GM19324 (cell line): Measurements from ENCODE around the gene RNASET2.
"Not testable (repeated sequence)": the region's sequence is repeated elsewhere in the genome, so short reads cannot be mapped to it uniquely, and the experiment has no call there.

ENCODE experiments used
- ATAC-seq: cut with Tn5 transposase; IDR thresholded peaks from one replicate; pipeline ENCODE4 v1.9.1; 2021; ENCODE audit warnings: mild to moderate bottlenecking, moderate library complexity; ENCODE audit not compliant: unreplicated experiment, low FRiP score

The RNASET2 gene

GRCh38 chr6:166949528-166950442, 6.6 kb downstream of the RNASET2 start:
- ATAC-seq, result peak; percentile 15

DNA sequence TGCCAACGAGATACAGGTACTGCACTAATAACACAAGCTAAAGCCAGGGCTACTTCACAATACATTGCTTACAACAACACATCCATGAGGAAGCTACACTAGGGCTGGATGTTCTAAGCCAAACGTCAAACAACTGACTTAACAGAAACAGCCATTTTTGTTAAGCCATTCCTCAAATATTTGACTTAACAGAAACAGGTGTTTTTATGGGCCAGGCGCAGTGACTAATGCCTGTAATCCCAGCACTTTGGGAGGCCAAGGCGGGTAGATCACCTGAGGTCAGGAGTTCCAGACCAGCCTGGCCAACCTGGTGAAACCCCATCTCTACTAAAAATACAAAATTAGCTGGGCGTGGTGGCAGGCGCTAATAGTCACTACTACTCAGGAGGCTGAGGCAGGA, 7.6 kb downstream of the RNASET2 start:
- not testable (repeated sequence) for ATAC-seq

- no peak for ATAC-seq
Observed at GRCh38 chr6:166947251-166947650, 9.1 kb downstream of the RNASET2 start.

DNA sequence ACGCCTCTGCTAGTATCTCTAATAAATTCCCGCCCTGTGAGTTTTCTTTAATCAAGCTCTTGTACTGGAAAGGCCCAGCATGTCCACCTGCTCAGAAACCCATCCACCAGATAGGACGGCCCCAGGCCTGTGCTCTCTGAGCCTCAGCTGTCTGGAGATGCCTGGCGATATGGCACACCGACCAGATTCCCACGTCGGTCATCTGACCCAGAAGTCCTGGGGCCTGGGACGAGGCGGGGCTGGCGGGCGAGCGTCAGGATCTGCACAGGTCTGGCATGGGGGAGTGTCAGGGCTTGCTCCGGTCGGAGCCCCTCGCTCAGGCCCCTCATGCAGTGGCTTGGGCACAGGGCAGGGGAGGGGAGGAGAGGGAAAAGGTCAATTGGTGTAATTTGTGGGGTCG, 10.2 kb downstream of the RNASET2 start:
- ATAC-seq, result no peak

GRCh38 chr6:166944666-166945256, 11.6 kb downstream of the RNASET2 start:
- ATAC-seq, result no peak

GRCh38 chr6:166942393-166943168, 13.8 kb downstream of the RNASET2 start:
- ATAC-seq, result no peak

GRCh38 chr6:166940643-166941068, 15.7 kb downstream of the RNASET2 start:
- ATAC-seq, result no peak

- ATAC-seq, result no peak
Observed at GRCh38 chr6:166939894-166940293, 16.5 kb downstream of the RNASET2 start.

GRCh38 chr6:166939345-166939744, 17.0 kb downstream of the RNASET2 start:
- ATAC-seq, result no peak

DNA sequence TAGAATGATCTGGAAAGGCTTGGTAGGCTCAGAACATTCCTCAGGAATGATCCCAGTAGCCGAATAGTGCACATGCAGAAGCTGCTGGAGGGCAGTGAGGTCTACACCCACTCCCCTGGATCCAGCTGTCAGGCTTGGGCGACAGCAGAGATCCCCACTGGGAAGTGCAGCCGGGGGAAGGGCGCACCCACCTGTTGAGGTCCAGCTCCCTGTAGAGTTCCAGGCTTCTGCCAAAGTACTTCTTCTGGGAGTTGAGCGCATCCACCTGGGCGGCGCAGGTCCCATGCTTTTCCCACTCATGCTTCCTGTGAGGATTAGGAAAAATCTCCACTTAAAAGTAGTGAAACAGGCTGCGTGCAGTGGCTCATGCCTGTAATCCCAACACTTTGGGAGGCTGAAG, 17.6 kb downstream of the RNASET2 start:
- ATAC-seq, result no peak

- ATAC-seq, result no peak
Observed at GRCh38 chr6:166938150-166938549, 18.2 kb downstream of the RNASET2 start.

DNA sequence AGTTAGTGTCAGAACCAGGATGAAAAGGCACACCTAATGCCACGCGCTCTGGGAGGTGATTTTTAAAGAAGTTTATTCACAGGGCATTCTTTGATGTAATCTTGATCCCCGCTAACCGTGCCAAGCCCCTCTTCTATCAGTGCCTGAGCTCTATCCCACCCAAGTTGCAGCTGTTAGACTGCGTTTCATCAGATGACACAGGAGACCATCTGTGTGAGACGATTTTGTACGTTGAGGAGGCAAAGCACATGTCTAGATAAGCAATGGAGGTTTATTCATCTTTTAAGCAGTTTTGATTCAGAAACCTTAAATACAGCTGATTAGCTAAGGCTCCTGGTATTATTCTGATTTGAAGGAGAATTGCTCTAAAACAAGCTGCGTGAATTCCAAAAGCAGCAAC, 18.6 kb downstream of the RNASET2 start:
- no peak for ATAC-seq

GRCh38 chr6:166936079-166936787, 20.1 kb downstream of the RNASET2 start:
- no peak for ATAC-seq

- no peak for ATAC-seq
Observed at GRCh38 chr6:166935353-166935752, 21.0 kb downstream of the RNASET2 start.

DNA sequence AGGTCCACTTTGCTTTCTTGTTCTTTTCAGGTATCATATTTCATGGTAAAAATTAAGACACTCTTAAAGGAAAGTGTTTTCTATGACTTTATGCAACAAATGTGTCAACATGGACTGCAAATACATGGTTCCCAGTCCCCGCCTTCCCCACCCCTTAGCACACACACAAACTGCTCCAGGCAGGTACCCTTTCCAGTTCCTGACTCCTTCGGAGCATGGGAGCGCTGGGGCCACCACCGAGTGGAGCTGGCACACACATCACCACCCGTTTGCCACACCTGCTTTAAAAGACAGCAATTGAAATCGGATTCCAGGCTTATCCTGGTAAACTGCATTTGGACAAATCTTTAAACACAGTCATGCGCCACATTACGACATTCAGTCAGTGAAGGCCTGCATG, 22.2 kb downstream of the RNASET2 start:
- no peak for ATAC-seq

DNA sequence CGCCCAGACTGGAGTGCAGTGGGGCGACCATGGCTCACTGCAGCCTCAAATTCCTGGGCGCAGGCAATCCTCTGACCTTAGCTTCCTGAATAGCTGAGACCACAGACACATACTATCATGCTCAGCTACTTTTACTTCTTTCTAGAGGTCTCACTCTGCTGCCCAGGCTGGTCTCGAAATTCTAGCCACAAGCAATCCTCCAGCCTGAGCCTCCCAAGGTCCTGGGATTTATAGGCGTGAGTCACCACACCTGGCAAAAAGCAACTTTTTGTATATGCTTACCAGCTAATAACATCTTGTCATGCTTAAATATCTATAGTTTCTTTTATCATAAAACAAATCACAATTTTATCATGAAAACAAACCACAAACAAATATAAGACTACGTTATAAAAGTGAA, 23.0 kb downstream of the RNASET2 start:
- no peak for ATAC-seq

GRCh38 chr6:166932616-166933015, 23.7 kb downstream of the RNASET2 start:
- ATAC-seq, result no peak

- ATAC-seq, result no peak
Observed at GRCh38 chr6:166932116-166932515, 24.2 kb downstream of the RNASET2 start.

- no peak for ATAC-seq
Observed at GRCh38 chr6:166931426-166931970, 24.9 kb downstream of the RNASET2 start.

GRCh38 chr6:166930354-166930891, 25.9 kb downstream of the RNASET2 start:
- ATAC-seq, result no peak
